Measurements from ENCODE around the gene WNT16. TPM values are rescaled to one million over a fixed set of nuclear protein-coding genes. Genes with fewer than 3 reads are reported as not detected.

The WNT16 gene
- total and polyA plus RNA-seq, 2 of the 8 experiments (the other 6 are each of a cell fraction or from before 2014, with no cell fraction given): 0.11 to 0.52 TPM

DNA sequence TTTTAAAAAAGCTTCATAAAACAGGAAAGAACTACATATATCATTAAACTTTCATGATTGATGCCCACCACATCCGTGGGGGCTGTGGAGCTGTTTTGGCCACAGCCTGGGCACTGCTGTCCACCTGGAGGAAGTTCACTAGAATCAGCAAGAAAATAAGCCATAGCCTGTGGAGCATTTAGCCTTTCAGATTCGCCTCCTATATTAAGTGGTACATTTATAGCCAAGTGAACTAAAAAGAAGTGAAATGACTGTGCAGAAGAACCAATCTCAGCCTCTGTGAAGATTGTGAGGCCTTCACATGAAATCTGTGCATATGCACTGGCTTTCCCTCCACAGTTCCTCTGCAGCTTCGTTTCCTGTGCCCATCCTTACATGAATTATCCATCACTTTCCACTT, 23.5 kb downstream of the WNT16 start (continued):
- no peak for TF ChIP-seq GABPA (IDR thresholded peaks at IDR 0.05; ENCODE audit: borderline replicate concordance, insufficient read depth, low read length)
- no peak for TF ChIP-seq ZNF274 (IDR thresholded peaks at IDR 0.05; ENCODE audit: borderline replicate concordance, extremely low read depth, low read length)
- no peak for TF ChIP-seq TBP (IDR thresholded peaks at IDR 0.05; ENCODE audit: low read depth, low read length)
- TF ChIP-seq EZH2 (IDR thresholded peaks at IDR 0.05; ENCODE audit: low read depth, low read length, severe bottlenecking): no peak
- TF ChIP-seq FOSL1 (IDR thresholded peaks at IDR 0.05; ENCODE audit: insufficient read depth, low read depth, low read length): no peak

All from H1 (cell line).